NB4 (cell line): ENCODE data around the gene ECT2.

Source experiments
- CTCF ChIP-seq: IDR thresholded peaks from one replicate; pipeline ENCODE4 v1.5.1; 2012; ENCODE audit warnings: low read depth, low read length
- MYC ChIP-seq: IDR thresholded peaks from 2 replicates; pipeline ENCODE4 v1.6.1; 2011; ENCODE audit warnings: low read depth, low read length
- POLR2A ChIP-seq: IDR thresholded peaks from 2 replicates; pipeline ENCODE4 v1.6.1; 2011; ENCODE audit warnings: mild to moderate bottlenecking; ENCODE audit not compliant: insufficient read length; ENCODE audit errors: extremely low read depth

- TF ChIP-seq CTCF (no peak), POLR2A (no peak), MYC (no peak)
Observed at GRCh38 chr3:172816968-172817367, 66.4 kb downstream of the ECT2 start.
